Left lung (tissue), 10 donors: Measurements from ENCODE around the gene LRRK1. TPM values are rescaled to one million over a fixed set of nuclear protein-coding genes. Genes with fewer than 3 reads are reported as not detected.
A peak's percentile ranks its signal among the peaks of the same experiment; 100 is the strongest.

Source experiments
- ATAC-seq: fragments of 200-7000 bp; cut with Tn5 transposase; one replicate; pipeline ENCODE4 v1.9.1; 2020; ENCODE audit warnings: moderate library complexity
- DNase-seq, 4 donors: peaks; one replicate each; pipeline ENCODE4 v3.0.0-alpha.2; 2013 to 2020
- H3K27ac ChIP-seq, 2 donors: fragments of 200-600 bp; sonication (generic) in 1 of 2; one replicate each; pipeline versions ENCODE4 v1.5.0 to v1.8.0; 2020 to 2021
- H3K27me3 ChIP-seq, 2 donors: fragments of 200-600 bp; sonication (generic) in 1 of 2; one replicate each; pipeline versions ENCODE4 v1.5.0 to v1.8.0; 2020 to 2021
- H3K36me3 ChIP-seq, 2 donors: fragments of 200-600 bp; sonication (generic) in 1 of 2; one replicate each; pipeline versions ENCODE4 v1.5.0 to v1.8.0; 2020 to 2021
- H3K4me1 ChIP-seq, 2 donors: fragments of 200-600 bp; one replicate each; pipeline ENCODE4 v1.8.0; 2021
- H3K4me3 ChIP-seq, 2 donors: fragments of 200-600 bp; sonication (generic) in 1 of 2; one replicate each; pipeline versions ENCODE4 v1.5.0 to v1.8.0; 2020 to 2021; ENCODE audit warnings: mild to moderate bottlenecking in 1 of 2
- H3K9me3 ChIP-seq, 2 donors: fragments of 200-600 bp; sonication (generic) in 1 of 2; one replicate each; pipeline versions ENCODE4 v1.5.0 to v1.8.0; 2020 to 2021
- intact Hi-C, 2 donors: fragments of 100-400 bp; cut with DNase I; formaldehyde crosslinking; loops; one replicate each; pipeline versions ENCODE4 v1.11.2 to v1.14.2; 2022
- polyA plus RNA-seq, 6 donors: library from polyadenylated mRNA; unstranded; fragments of 120-200 nt; gene quantifications; one replicate each; pipeline ENCODE4 v1.2.1, GENCODE V29; 2013; ENCODE audit not compliant: insufficient read length in 6 of 6
- total RNA-seq, 2 donors: library from RNA; stranded (reverse); fragmentation: NEBNext Ultra II Directional; extraction: Animal tissue kit (Norgen Biotek cat#: 25700); gene quantifications; one replicate each; pipeline ENCODE4 v1.2.1, GENCODE V29; 2021
- TF ChIP-seq, protein P1 (sequence below), 2 donors: fragments of 200-600 bp; sonication (generic) in 1 of 2; IDR thresholded peaks; one replicate each; pipeline versions ENCODE4 v1.5.0 to v1.8.0; 2021; ENCODE audit warnings: antibody characterized with exemption in 2 of 2
- donor health status: DM: no; HTN: yes; CAD: no.
- donor health status: DM: no; HTN: no; CAD: no.

The LRRK1 gene
- total and polyA plus RNA-seq, 8 donors = 1.9 to 24.2 (median 3.0) TPM

DNA sequence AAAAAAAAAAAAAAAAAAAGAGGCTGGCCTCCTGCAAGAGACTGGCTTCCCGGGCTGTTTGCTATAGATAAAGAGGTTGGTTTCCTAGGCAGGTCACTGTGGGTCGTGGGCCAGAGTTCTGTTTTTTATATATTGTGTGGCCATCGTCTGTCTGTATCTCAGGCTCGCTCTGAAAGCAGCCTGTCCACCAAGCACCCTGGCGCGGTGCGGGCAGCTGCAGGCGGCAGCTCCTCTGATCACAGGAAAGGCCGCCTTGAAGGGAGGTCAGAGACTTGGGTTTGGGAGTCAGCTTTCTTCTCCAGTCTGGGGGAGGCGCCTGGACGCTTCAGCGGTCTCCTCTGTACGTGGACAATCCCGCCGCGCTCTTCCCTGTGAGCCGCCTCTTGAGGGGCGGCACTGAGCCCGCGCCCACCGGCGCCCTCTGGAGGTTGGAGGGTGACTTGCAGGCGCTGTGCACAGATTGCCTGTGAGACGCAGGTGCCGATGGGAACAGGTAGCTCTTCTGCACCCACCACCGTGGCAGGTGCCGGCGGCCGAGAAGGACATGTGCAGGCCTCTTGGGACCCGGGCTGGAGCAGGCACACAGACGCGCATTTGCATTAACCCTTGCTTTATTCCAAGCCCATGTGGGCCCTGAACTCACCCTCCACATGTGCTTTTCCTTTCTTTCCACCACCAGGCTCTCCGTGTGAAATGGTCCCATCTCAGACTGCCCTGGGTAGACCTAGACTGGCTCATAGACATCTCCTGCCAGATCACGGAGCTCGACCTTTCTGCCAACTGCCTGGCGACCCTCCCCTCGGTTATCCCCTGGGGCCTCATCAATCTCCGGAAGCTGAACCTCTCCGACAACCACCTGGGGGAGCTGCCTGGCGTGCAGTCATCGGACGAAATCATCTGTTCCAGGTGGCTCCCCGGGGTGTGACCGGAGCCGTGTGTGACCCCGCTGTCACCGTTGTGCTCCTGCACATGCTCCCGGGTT, 89.3 kb downstream of the LRRK1 start:
- TF ChIP-seq, protein P1, sequence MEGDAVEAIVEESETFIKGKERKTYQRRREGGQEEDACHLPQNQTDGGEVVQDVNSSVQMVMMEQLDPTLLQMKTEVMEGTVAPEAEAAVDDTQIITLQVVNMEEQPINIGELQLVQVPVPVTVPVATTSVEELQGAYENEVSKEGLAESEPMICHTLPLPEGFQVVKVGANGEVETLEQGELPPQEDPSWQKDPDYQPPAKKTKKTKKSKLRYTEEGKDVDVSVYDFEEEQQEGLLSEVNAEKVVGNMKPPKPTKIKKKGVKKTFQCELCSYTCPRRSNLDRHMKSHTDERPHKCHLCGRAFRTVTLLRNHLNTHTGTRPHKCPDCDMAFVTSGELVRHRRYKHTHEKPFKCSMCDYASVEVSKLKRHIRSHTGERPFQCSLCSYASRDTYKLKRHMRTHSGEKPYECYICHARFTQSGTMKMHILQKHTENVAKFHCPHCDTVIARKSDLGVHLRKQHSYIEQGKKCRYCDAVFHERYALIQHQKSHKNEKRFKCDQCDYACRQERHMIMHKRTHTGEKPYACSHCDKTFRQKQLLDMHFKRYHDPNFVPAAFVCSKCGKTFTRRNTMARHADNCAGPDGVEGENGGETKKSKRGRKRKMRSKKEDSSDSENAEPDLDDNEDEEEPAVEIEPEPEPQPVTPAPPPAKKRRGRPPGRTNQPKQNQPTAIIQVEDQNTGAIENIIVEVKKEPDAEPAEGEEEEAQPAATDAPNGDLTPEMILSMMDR (IDR thresholded peaks at IDR 0.05) = peak; percentile 93 to 94
- Histone ChIP-seq H3K4me1 (peaks cover 0 to 23% of the 10 kb centered on the region in 2 donors), H3K4me3 (peak overlapping the region; percentile 42 to 43), H3K36me3 (peaks cover 0 to 34% of the 10 kb centered on the region in 2 donors), H3K27ac (peak overlapping the region in 1 of 2 donors; percentile 28), H3K27me3 (no peaks in the 10 kb centered on the region), H3K9me3 (peaks cover 0 to 3% of the 10 kb centered on the region in 2 donors)
- DNase-seq (peak; percentile 62 to 98 (median 85)), ATAC-seq (peak; percentile 96)
- intact Hi-C loops = loop anchor here in 1 of 2 donors (5.0 kb wide), 1 partner anchor 91 kb away; the partner anchor contains the start of gene LRRK1

DNA sequence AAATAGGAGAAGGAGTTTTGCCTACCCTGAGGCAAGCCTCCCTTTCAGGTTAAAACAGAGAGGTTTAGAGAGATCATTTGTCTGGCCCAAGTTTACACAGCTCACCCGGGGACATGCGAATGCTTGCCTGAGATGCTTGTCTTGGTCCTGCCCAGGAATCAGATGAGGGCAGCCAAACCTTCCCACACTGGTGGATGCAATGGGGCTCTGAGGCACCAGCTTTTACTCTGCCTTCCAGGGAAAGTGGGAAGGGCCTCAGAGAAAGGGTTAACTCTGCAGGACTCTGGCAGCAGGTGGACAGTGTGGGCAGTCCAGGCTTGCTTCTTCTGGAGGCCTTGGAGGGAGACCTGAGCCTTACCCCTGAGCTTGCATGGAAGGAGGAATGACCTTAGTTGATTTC, 90.0 kb downstream of the LRRK1 start:
- no peak overlapping the region for H3K27ac ChIP-seq
- TF ChIP-seq, protein P1 (IDR thresholded peaks at IDR 0.05) = no peak
- H3K36me3 ChIP-seq = peaks cover 0 to 41% of the 10 kb centered on the region in 2 donors
- ATAC-seq (no peak), DNase-seq (no peak)
- H3K4me1 ChIP-seq = peaks cover 0 to 23% of the 10 kb centered on the region in 2 donors
- H3K9me3 ChIP-seq = peaks cover 0 to 3% of the 10 kb centered on the region in 2 donors
- H3K4me3 ChIP-seq = no peak overlapping the region
- intact Hi-C loops = loop anchor here in 1 of 2 donors (5.0 kb wide), 1 partner anchor 92 kb away; the partner anchor contains the start of gene LRRK1
- H3K27me3 ChIP-seq = no peaks in the 10 kb centered on the region

DNA sequence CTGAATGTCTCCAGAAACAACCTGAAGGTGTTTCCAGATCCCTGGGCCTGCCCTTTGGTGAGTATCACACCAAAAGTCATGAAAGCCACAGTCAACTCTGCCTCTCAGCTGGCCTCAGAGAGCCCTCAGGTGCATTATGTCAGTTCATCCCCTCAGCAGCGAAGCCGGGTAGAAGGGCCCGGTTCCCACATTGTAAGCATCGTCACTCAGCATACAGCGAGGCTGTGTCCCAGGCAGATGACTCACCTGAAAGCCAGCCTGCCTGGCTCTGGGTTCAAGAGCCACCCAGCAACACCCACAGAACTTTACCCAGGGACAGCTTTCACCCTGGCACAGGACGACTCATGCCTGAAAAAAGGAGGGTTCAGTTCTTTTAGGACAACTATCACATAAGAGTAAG, 91.6 kb downstream of the LRRK1 start:
- intact Hi-C loops = loop anchor here in 1 of 2 donors (10.0 kb wide), 1 partner anchor 244 kb away; the partner anchor contains the start of gene CHSY1
- Histone ChIP-seq H3K27ac (no peak overlapping the region), H3K36me3 (peaks cover 0 to 54% of the 10 kb centered on the region in 2 donors), H3K4me3 (no peak overlapping the region), H3K27me3 (no peaks in the 10 kb centered on the region), H3K9me3 (no peaks in the 10 kb centered on the region), H3K4me1 (peaks cover 0 to 23% of the 10 kb centered on the region in 2 donors)
- TF ChIP-seq, protein P1 (IDR thresholded peaks at IDR 0.05) = no peak
- ATAC-seq (no peak), DNase-seq (no peak)

DNA sequence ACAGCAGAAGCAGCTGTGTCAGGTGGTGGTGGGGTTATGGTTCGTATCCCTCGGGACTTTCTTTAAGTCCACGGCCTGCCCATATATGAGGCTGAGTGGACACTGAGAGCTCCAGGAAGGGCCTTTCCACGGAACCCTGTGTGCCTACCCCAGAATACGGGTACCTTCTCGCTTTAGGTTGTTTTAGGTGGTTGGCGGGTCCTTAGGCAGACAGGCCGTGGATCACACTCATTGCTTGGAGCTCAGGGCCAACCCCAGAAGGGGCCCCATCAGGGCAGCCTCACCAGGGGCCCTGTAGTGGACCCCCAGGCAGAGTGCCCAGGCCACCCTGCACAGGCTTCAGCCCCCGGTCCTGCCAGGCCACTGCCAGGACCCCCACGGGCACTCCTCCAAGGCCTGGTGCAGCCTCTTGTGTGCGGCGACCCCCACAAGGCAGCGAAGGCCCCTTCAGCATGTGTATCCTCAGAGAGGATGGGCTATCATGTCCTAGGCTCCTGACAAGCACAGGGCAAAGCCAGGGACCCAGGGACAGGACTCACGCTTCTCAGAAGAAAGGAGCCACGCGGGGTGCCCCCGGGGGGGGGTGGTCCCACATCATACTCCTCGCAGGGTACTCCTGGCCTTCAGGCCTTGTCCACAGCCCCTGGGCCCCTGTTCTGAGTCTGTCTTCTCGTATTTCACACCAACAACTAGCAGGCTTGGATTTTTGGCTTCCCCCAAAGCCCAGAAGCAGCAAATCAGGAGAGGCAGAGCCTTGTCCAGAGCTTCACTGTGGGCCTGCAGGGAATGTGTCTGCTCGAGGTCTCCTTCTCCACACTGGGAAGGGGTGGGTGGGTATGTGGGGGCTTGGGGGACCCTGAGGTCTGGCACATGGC, 93.4 kb downstream of the LRRK1 start:
- TF ChIP-seq, protein P1 (IDR thresholded peaks at IDR 0.05) = no peak
- H3K27me3 ChIP-seq = no peaks in the 10 kb centered on the region
- no peak for DNase-seq
- H3K36me3 ChIP-seq = peaks cover 0 to 68% of the 10 kb centered on the region in 2 donors
- no peaks in the 10 kb centered on the region for H3K9me3 ChIP-seq
- no peak overlapping the region for H3K27ac ChIP-seq
- intact Hi-C loops = loop anchor here in 1 of 2 donors (10.0 kb wide), 1 partner anchor 242 kb away; the partner anchor contains the start of gene CHSY1
- ATAC-seq = no peak
- peaks cover 2 to 20% of the 10 kb centered on the region in 2 donors for H3K4me1 ChIP-seq
- no peak overlapping the region for H3K4me3 ChIP-seq
